Large intestine (tissue), 12 donors: ENCODE measurements around the gene FOLR2. TPM values are rescaled to one million over a fixed set of nuclear protein-coding genes. Genes with fewer than 3 reads are reported as not detected.
"Not testable (repeated sequence)": the region's sequence is repeated elsewhere in the genome, so short reads cannot be mapped to it uniquely, and the experiment has no call there.

ENCODE experiments used
- DNase-seq, 2 donors: peaks; one replicate each; pipeline versions ENCODE4 v3.0.0 to v3.0.0-alpha.2; 2013
- H3K27ac ChIP-seq: one replicate; pipeline ENCODE4 v1.5.1; 2013; ENCODE audit warnings: low read length
- H3K27me3 ChIP-seq: 2 replicates; pipeline ENCODE4 v1.6.1; 2013; ENCODE audit warnings: low read length; ENCODE audit not compliant: control insufficient read depth, insufficient read depth
- H3K36me3 ChIP-seq: 2 replicates; pipeline ENCODE4 v1.6.1; 2013; ENCODE audit warnings: low read length; ENCODE audit not compliant: control insufficient read depth, insufficient read depth
- H3K4me1 ChIP-seq: one replicate; pipeline ENCODE4 v1.6.1; 2013; ENCODE audit warnings: low read length; ENCODE audit not compliant: control insufficient read depth, insufficient read depth
- H3K4me3 ChIP-seq: one replicate; pipeline ENCODE4 v1.5.1; 2013; ENCODE audit warnings: low read length
- H3K9me3 ChIP-seq: one replicate; pipeline ENCODE4 v1.6.1; 2013; ENCODE audit warnings: mild to moderate bottlenecking, low read depth, low read length, moderate library complexity; ENCODE audit not compliant: control insufficient read depth
- WGBS: methylation state at CpG from one replicate; pipeline ENCODE4 v1.1.5; 2013; ENCODE audit warnings: low lambda C conversion rate; ENCODE audit not compliant: insufficient coverage; 5-methylcytosine and 5-hydroxymethylcytosine counted together
- long read RNA-seq, 11 donors: transcript quantifications; one replicate each; lab custom pipeline, GENCODE V29; 2026
- polyA plus RNA-seq: library from polyadenylated mRNA; unstranded; fragments of 120-200 nt; gene quantifications from one replicate; pipeline ENCODE4 v1.2.1, GENCODE V29; 2013

The FOLR2 gene
- 15.0 TPM for polyA plus RNA-seq
- long read RNA-seq, donor 1, partial matches to known transcripts = 0 of 4 reads
- long read RNA-seq, donor 1, other reads (novel, unspliced or antisense) = 0 of 4 reads
- long read RNA-seq, donor 2, transcript FOLR2-201 (5 exons, 1,138 nt) = major isoform, 5 of 5 reads
- long read RNA-seq, donor 2, partial matches to known transcripts = 0 of 5 reads
- long read RNA-seq, donor 2, other reads (novel, unspliced or antisense) = 0 of 5 reads
- long read RNA-seq, donor 3 = 0 reads
- long read RNA-seq, donor 4 = 0 reads
- long read RNA-seq, donor 5, transcript FOLR2-201 (5 exons, 1,138 nt) = major isoform, 13 of 15 reads
- long read RNA-seq, donor 5, partial matches to known transcripts = 0 of 15 reads
- long read RNA-seq, donor 5, other reads (novel, unspliced or antisense) = 0 of 15 reads
- long read RNA-seq, donor 6, transcript FOLR2-201 (5 exons, 1,138 nt) = major isoform, 6 of 8 reads
- long read RNA-seq, donor 6, partial matches to known transcripts = 0 of 8 reads
- long read RNA-seq, donor 6, other reads (novel, unspliced or antisense) = 0 of 8 reads
- long read RNA-seq, donor 7, transcript FOLR2-201 (5 exons, 1,138 nt) = major isoform, 5 of 5 reads
- long read RNA-seq, donor 7, partial matches to known transcripts = 0 of 5 reads
- long read RNA-seq, donor 7, other reads (novel, unspliced or antisense) = 0 of 5 reads
- long read RNA-seq, donor 8, transcript FOLR2-201 (5 exons, 1,138 nt) = major isoform, 5 of 5 reads
- long read RNA-seq, donor 8, partial matches to known transcripts = 0 of 5 reads
- long read RNA-seq, donor 8, other reads (novel, unspliced or antisense) = 0 of 5 reads
- long read RNA-seq, donor 9, partial matches to known transcripts = 0 of 5 reads
- long read RNA-seq, donor 9, other reads (novel, unspliced or antisense) = 0 of 5 reads
- long read RNA-seq, donor 10, transcript FOLR2-201 (5 exons, 1,138 nt) = major isoform, 8 of 10 reads
- long read RNA-seq, donor 10, partial matches to known transcripts = 0 of 10 reads
- long read RNA-seq, donor 10, other reads (novel, unspliced or antisense) = 0 of 10 reads
- long read RNA-seq, donor 11, partial matches to known transcripts = 0 of 1 reads
- long read RNA-seq, donor 11, other reads (novel, unspliced or antisense) = 0 of 1 reads

GRCh38 chr11:72216638-72217037, at the start of gene FOLR2:
TSS of gene FOLR2 (plus strand) at chr11:72216794. CDS start at chr11:72218585, 1,791 bp downstream.
- Histone ChIP-seq H3K27me3 (peaks cover 8% of the 10 kb centered on the region), H3K4me1 (no peaks in the 10 kb centered on the region), H3K27ac (no peak within 1 kb of the TSS), H3K9me3 (no peaks in the 10 kb centered on the region), H3K36me3 (no peaks in the 10 kb centered on the region), H3K4me3 (no peak within 1 kb of the TSS)
- no CpG with 5 or more reads among the region's 6 CpGs for WGBS
- no peak for DNase-seq

GRCh38 chr11:72169046-72169555, 47.5 kb upstream of the FOLR2 start:
- WGBS = 78% methylated on average over 1 of the region's 5 CpGs
- peak overlapping the region; percentile 76 for H3K27ac ChIP-seq

GRCh38 chr11:72169754-72170153, 46.8 kb upstream of the FOLR2 start:
- not testable (repeated sequence) for H3K27me3 ChIP-seq, H3K9me3 ChIP-seq, H3K36me3 ChIP-seq, DNase-seq, H3K4me3 ChIP-seq
- H3K27ac ChIP-seq = peak overlapping the region; percentile 76
- peaks cover 35% of the 10 kb centered on the region for H3K4me1 ChIP-seq
- no CpG with 5 or more reads among the region's 3 CpGs for WGBS

More at GRCh38 chr11:72169046-72169555, 47.5 kb upstream of the FOLR2 start:
- H3K36me3 ChIP-seq, H3K4me3 ChIP-seq, H3K9me3 ChIP-seq, H3K27me3 ChIP-seq: not testable (repeated sequence)
- peak in 1 of 2 donors; percentile 12 for DNase-seq
- peaks cover 30% of the 10 kb centered on the region for H3K4me1 ChIP-seq

- not testable (repeated sequence) for H3K27ac ChIP-seq
- no CpG with 5 or more reads among the region's 4 CpGs for WGBS
Measured at GRCh38 chr11:72172043-72172442, 44.6 kb upstream of the FOLR2 start.

GRCh38 chr11:72173291-72173690, 43.3 kb upstream of the FOLR2 start:
- no CpG with 5 or more reads among the region's 3 CpGs for WGBS
- Histone ChIP-seq H3K27me3 (no peaks in the 10 kb centered on the region), H3K4me1 (peaks cover 53% of the 10 kb centered on the region), H3K36me3 (no peaks in the 10 kb centered on the region), H3K4me3 (no peak overlapping the region), H3K9me3 (no peaks in the 10 kb centered on the region), H3K27ac (peak overlapping the region; percentile 54)
- DNase-seq = no peak

More at GRCh38 chr11:72172043-72172442, 44.6 kb upstream of the FOLR2 start:
- H3K4me3 ChIP-seq, H3K27me3 ChIP-seq, H3K9me3 ChIP-seq, H3K36me3 ChIP-seq, DNase-seq: not testable (repeated sequence)
- peaks cover 45% of the 10 kb centered on the region for H3K4me1 ChIP-seq

- H3K4me3 ChIP-seq = no peak overlapping the region
- WGBS = no CpG with 5 or more reads among the region's 8 CpGs
- no peaks in the 10 kb centered on the region for H3K9me3 ChIP-seq
- H3K4me1 ChIP-seq = peaks cover 47% of the 10 kb centered on the region
- DNase-seq = peak; percentile 84 to 91
- no peaks in the 10 kb centered on the region for H3K36me3 ChIP-seq
- H3K27me3 ChIP-seq = no peaks in the 10 kb centered on the region
- H3K27ac ChIP-seq = peak overlapping the region; percentile 95
Measured at GRCh38 chr11:72174302-72175070, 42.1 kb upstream of the FOLR2 start.

GRCh38 chr11:72177656-72178055, 38.9 kb upstream of the FOLR2 start:
- peak in 1 of 2 donors; percentile 56 for DNase-seq
- no peaks in the 10 kb centered on the region for H3K36me3 ChIP-seq
- no peaks in the 10 kb centered on the region for H3K27me3 ChIP-seq
- H3K27ac ChIP-seq = peak overlapping the region; percentile 39
- no peak overlapping the region for H3K4me3 ChIP-seq
- no CpG with 5 or more reads among the region's 6 CpGs for WGBS
- H3K9me3 ChIP-seq = no peaks in the 10 kb centered on the region
- H3K4me1 ChIP-seq = peaks cover 36% of the 10 kb centered on the region

GRCh38 chr11:72179049-72179803, 37.4 kb upstream of the FOLR2 start:
- no peak for DNase-seq
- no CpG with 5 or more reads among the region's 7 CpGs for WGBS
- no peaks in the 10 kb centered on the region for H3K27me3 ChIP-seq
- peaks cover 23% of the 10 kb centered on the region for H3K4me1 ChIP-seq
- H3K4me3 ChIP-seq = no peak overlapping the region
- H3K9me3 ChIP-seq = no peaks in the 10 kb centered on the region
- H3K27ac ChIP-seq = no peak overlapping the region
- no peaks in the 10 kb centered on the region for H3K36me3 ChIP-seq

GRCh38 chr11:72179804-72180396, 36.7 kb upstream of the FOLR2 start:
- Histone ChIP-seq H3K27ac (no peak overlapping the region), H3K27me3 (no peaks in the 10 kb centered on the region), H3K9me3 (no peaks in the 10 kb centered on the region), H3K4me3 (no peak overlapping the region), H3K4me1 (peaks cover 17% of the 10 kb centered on the region), H3K36me3 (no peaks in the 10 kb centered on the region)
- WGBS = 100% methylated on average over 1 of the region's 4 CpGs
- DNase-seq = no peak
